Measurements from ENCODE around the gene CFAP107.
"Not testable (repeated sequence)": the region's sequence is repeated elsewhere in the genome, so short reads cannot be mapped to it uniquely, and the experiment has no call there.

CFAP107 gene

GRCh38 chr1:12709696-12710095 lies 36.3 kb upstream of the CFAP107 start:
- no peak for DNase-seq (ENCODE audit: low read depth)
- TF ChIP-seq CTCF (IDR thresholded peaks at IDR 0.05; ENCODE audit: low read length, missing control alignments) = no peak
- no peak overlapping the region for H3K4me3 ChIP-seq (replicated peaks; ENCODE audit: low read depth, low read length)

- no peak for DNase-seq (ENCODE audit: low read depth)
- no peak overlapping the region for H3K4me3 ChIP-seq (replicated peaks; ENCODE audit: low read depth, low read length)
- TF ChIP-seq CTCF (IDR thresholded peaks at IDR 0.05; ENCODE audit: low read length, missing control alignments) = no peak
These were observed 34.5 kb upstream of the CFAP107 start for GRCh38 chr1:12711536-12711935.

- TF ChIP-seq CTCF (IDR thresholded peaks at IDR 0.05; ENCODE audit: low read length, missing control alignments) = no peak
- no peak overlapping the region for H3K4me3 ChIP-seq (replicated peaks; ENCODE audit: low read depth, low read length)
- no peak for DNase-seq (ENCODE audit: low read depth)
These were observed 33.9 kb upstream of the CFAP107 start for GRCh38 chr1:12712076-12712475.

GRCh38 chr1:12712929-12713328 lies 33.1 kb upstream of the CFAP107 start:
- no peak for DNase-seq (ENCODE audit: low read depth)
- TF ChIP-seq CTCF (IDR thresholded peaks at IDR 0.05; ENCODE audit: low read length, missing control alignments) = no peak
- no peak overlapping the region for H3K4me3 ChIP-seq (replicated peaks; ENCODE audit: low read depth, low read length)

GRCh38 chr1:12713651-12714050 lies 32.3 kb upstream of the CFAP107 start:
- not testable (repeated sequence) for H3K4me3 ChIP-seq (replicated peaks; ENCODE audit: low read depth, low read length)

GRCh38 chr1:12714710-12715475 lies 31.1 kb upstream of the CFAP107 start:
- H3K4me3 ChIP-seq (replicated peaks; ENCODE audit: low read depth, low read length) = no peak overlapping the region
- DNase-seq (ENCODE audit: low read depth) = no peak
- no peak for TF ChIP-seq CTCF (IDR thresholded peaks at IDR 0.05; ENCODE audit: low read length, missing control alignments)

More at GRCh38 chr1:12713651-12714050, 32.3 kb upstream of the CFAP107 start:
- not testable (repeated sequence) for DNase-seq (ENCODE audit: low read depth)

GRCh38 chr1:12715896-12716437 lies 30.0 kb upstream of the CFAP107 start, which contains the start of gene AADACL3:
Gene AADACL3 (plus strand): TSS chr1:12716110. CDS start chr1:12716177, 67 bp downstream.
- no peak within 1 kb of the TSS for H3K4me3 ChIP-seq (replicated peaks; ENCODE audit: low read depth, low read length)
- TF ChIP-seq CTCF (IDR thresholded peaks at IDR 0.05; ENCODE audit: low read length, missing control alignments) = no peak
- DNase-seq (ENCODE audit: low read depth) = no peak
